8988T (cell line): Measurements from ENCODE around the gene JAKMIP1.
"Not testable (repeated sequence)": the region's sequence is repeated elsewhere in the genome, so short reads cannot be mapped to it uniquely, and the experiment has no call there.

Experiments used
- DNase-seq: peaks from one replicate; pipeline ENCODE4 v3.0.0; 2011

The JAKMIP1 gene

DNA sequence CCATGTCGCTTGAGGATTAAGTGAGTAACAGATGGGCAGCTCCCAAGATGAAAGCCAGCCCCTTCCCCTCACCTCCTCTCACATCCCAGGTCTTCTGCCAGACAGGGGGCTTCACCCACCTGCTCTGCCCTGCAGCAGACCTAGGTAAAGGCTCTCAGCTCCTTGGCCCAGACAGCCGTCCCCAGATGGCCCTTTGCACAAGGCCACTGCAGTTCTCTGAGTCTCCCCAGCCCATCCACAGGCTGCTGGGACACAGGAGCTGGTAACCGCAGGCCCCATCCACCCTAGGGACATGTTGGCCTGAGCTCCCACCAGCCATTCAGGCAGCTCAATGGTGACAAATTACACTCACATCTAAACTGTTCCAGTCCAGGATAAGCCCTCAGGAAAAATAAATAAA is 197.4 kb downstream of the JAKMIP1 start:
- DNase-seq = no peak

DNA sequence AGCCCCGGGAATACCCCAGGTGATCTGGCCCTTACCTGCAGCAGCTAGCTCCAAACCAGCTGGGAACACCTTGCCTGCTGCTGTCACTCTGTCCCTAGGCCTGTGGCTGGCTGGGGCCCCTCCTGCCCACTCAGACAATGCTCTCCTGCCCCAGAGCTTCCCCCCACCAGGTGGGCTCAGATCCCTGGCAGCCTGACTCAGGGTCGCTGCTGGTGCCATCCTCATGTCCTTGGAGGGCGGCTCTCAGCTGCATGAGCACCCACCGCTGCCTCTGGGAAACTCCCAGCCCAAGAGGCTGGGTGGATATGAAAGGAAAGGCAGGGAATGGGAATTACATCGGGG is 197.9 kb downstream of the JAKMIP1 start:
- DNase-seq = no peak

DNA sequence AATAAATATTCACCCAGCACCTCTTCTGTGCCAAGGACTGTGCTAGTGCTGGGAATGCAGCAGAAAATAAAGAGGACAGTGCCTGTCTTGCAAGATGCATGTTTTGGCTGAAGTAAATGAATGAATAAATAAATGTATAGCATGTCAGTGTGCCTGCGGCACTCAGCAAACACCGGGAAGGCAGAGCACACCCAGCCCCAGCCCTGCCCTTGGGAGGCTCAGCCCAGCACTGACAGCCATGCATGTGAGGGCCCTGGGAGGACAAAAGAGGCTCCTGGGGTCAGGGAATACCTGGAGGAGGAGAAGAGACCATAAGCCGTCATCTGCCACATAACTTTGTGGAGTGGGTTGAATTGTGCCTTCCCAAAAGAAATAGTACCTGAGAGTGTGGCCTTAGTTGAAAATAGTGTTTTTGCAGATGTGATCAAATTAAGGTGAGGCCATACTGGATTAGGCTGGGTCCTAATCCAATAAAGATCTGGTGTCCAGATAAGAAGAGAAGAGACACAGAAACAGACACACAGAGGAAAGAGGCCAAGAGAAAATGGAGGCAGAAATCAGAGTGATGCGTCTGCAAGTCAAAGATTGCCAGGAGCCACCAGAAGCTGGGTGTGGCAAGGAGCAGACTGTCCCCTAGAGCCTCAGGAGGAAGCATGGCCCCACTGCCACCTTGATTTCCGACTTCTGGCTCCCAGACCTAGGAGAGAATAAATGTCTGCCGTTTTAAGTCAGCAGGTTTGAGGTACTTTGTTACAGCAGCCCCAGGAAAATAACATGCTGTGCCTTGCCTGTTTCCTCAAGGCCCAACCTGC is 198.5 kb downstream of the JAKMIP1 start:
- DNase-seq = no peak

GRCh38 chr4:5999830-6000365 is 200.5 kb downstream of the JAKMIP1 start:
- DNase-seq = no peak

DNA sequence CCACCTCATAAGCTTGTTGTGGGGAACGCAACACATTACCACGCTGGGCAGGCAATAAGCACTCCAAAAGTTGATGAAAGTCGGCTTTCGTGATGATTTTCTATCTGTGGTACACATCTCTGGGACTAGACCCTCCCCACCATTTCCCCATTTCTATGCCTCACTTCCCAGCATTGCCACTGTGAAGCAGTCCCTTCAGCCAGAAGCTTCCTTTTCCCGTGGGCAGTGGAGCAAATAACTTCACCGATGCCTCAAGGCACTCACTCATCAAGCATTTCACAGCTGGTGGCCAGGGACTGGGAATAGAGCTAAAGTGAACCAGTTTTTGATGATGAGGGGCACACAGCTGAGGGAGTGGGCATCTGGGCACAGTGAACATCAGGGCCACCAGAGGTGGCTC is 201.0 kb downstream of the JAKMIP1 start:
- DNase-seq = no peak

GRCh38 chr4:5998333-5998936 is 201.9 kb downstream of the JAKMIP1 start:
- DNase-seq = peak; percentile 73

DNA sequence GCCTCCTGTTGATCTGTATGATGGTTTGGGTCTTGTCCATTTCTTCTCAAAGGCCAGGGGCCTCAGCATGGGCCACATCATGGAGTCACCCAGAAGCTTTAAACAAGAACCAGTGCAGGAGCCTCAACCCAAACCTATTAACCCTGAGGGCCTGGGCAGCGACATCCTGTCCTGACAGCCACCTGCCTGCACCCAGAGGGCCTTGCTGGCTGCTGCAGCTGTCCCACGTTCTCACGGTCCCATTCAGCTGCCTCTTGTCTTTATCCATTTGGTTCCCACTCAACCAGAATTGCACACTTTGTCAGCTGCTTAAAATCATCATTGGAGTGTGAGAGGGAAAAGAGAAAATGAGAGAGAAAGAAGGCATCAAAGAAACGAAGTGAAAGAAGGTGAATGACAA is 203.7 kb downstream of the JAKMIP1 start:
- DNase-seq = no peak

DNA sequence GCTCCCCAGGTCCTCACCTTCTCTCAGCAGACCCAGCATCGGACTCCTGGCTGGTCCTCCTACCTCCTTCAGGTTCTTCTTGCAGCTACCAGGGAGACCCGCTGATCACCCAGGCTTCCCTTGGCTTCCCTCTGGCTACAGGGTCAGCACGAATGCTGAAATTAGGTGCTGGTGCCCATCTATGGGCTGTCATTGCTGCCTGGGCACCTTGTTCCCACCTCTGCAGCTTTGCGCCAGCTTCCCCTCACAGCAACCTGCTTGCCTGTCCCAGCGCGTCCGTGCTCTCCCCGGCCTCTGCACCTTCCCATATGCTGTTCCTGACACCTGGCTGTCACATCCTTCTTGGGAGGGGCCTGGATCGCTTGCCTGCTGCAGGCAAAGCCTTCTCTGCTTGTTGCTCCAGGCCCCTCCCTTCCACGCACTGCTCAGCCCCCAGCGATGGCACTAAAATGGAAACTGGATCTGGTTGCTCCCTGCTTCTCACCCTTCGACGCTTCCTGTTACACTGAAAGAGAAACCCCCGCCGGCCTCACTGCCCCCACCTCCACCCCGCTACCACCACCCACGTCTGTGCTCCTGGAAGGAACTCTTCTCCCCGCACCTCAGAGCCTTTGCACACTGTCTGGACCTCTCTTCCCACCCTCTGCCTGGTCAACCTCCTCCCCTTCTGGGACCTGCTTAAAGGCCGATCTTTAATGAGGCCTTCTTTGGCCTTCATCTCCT is 204.3 kb downstream of the JAKMIP1 start:
- DNase-seq = no peak

GRCh38 chr4:5993876-5994811 is 206.2 kb downstream of the JAKMIP1 start:
- no peak for DNase-seq

DNA sequence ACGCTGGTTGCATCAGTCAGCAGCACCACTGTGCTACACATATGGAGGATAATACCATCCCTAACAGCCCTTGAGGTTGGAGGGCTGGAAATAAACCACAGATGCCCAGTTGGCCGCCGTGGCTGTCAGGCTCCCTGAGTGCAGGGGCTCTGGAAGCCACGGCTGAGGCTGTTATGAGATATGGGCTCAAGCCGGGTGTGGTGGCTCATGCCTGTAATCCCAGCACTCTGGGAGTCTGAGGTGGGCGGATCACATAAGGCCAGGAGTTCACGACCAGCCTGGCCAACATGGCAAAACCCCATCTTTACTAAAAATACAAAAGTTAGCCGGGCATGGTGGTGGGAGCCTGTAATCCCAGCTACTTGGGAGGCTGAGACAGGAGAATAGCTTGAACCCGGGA is 207.0 kb downstream of the JAKMIP1 start:
- DNase-seq = not testable (repeated sequence)

DNA sequence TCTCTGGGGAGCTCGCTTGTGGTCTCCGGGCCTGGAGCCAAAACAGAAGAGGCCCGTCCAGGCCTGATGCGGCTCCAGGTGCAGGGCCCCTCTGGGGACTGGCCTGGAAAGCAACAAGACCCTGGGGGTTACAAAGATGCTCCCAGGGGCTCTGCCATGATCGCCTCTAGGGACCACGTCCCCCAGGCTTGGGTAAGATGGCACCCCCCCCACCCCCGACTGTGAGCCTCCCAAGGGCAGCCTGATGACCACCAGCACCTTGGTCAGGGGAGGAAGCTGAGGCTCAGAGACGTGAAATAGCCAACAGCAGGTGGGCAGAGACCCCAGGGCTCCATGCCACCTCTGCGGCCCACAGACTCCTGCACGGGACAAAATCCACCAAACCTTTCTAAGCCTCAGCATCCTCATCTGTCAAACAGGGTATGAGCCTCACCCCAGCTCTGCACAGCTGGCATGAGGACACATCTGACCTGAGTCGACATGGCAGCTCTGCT is 207.5 kb downstream of the JAKMIP1 start:
- DNase-seq = no peak

- no peak for DNase-seq
Measured at GRCh38 chr4:5992171-5992827, 208.1 kb downstream of the JAKMIP1 start.

DNA sequence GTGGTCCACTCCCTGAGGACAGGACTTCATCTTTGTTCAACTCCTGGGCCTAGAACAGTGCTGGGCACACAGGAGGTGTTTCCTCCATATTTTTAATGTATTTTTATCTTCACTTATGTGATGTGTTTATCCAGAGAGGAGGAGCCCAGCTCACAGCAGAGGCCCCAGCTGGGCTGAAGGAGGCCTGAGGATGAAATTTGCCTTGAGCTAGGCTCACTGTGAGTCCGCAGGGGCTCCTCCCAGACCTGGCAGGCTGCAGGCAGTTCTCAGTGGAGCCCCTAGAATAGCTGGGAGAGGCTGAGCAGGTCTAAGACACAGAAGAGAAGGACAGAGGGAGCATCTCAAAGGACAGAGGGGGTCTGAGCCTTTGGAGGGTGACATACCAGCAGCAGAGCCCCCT is 208.9 kb downstream of the JAKMIP1 start:
- no peak for DNase-seq

DNA sequence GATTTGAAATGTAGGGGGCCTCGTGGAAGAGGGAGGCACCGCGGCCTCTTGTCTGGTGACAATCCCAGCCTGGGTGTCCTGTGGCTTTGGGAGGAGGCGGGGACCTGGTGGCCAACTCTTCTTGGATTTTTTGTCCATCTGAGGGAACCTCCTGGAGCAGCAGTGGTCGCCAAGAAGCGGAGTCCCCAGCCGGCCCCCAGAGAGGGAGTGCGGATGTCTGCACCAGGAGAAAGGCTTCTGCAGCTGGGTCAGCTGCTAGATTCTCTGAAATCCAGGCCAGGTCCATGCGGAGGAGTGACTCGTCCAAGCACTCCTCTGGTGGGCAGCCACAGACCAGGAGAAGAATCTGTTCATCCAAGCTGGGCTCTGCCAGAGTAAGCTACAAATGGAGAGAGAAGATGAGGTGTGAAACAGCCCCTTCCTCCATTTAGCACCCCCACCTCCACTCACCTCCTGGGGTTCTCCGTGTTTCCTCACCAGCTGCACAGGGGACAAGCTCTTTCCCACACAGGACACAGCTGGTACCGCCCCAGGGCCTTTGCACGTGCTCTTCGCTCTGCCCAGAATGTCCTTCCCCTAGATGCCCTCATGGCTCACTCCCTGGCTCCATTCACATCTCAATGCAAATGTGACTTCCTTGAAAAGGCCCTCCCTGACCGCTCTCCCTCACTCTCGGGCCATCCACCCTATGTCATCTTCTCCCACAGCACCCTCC is 209.7 kb downstream of the JAKMIP1 start:
- no peak for DNase-seq

DNA sequence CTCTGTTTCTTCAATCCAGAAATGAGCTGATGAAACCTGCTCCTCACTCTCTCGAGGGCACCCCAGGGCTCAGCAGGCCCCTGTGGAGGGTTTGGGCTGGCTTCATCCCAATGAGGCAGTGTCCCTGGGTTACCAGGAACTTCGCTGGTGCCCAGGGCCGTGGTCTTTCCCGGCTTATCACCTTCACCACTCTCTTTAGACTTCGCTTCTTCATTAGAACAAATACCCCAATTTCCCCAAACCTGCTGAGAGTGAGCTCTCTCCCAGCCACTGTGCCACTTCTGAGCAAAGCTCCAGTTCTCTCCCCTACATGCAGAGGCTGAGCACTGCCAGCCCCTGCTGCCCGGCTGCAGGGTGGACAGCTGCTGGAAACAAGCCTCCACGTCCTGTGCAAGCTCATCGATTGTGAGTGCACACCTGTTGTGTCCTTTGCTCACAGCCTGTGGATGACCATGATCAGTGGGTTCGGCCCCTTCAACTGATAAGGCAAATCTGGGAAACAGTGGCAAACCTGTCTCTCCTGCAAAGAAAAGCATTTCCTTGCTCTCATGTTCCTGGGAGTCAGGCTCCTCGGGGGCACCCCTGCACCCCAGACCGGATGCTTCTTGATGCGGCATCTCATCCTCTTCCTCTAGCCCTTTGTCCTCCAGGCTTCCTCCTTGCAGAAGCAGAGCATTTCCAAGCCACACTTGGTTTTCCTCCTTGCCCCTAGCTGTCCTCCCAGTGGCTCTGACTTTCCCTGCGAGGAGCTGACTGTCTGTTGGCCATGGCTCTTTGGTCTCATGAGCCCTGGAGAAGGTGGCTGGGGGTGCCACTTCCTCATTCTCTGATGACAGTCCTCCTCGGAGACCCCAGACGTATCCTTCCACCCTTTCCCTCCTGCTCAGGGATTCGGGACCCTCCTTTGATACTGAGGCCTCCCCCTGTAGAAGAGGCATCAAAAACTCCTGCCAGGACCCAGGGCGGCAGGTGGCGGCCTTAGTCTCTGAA is 210.8 kb downstream of the JAKMIP1 start:
- no peak for DNase-seq

GRCh38 chr4:5988086-5988845 is 212.1 kb downstream of the JAKMIP1 start:
- no peak for DNase-seq

GRCh38 chr4:5984843-5985242 is 215.5 kb downstream of the JAKMIP1 start:
- no peak for DNase-seq

DNA sequence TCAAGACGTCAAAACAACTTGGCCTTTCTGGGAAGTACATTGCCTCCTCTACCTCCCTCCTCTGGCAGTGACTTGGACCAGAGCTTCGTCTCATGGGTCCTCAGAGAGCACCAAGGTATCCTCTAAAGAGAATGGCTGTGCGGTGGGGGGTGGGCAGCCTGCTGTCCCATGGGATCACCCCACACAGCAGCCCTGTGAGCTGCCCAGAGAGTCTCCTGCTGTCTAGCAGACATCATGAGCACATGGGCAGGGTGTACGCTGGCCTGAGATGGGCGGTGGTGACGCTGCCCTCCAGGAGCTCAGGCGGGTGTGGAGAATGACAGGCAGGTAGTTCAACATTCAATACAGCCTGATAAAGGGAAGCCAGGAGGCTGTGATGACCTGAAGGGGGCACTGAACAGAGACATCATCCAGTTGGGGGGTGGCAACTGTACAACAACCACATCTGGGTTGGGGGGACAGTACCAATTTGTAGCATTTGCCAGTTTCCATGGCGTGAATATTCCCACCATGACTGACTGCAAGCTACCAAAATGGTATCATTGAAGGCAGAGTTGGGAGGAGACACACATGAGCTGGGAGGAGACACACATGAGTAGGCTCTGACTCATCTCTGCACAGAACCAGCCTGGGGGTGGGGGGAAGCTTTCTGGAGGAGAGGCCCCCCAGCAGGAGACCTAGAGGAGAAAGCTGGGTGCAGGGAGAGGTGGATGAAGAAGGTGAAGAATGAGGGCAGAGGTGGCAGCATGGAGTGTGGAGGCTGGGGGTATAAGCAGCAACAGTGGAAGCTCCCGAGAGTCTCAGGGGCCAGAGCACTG is 218.0 kb downstream of the JAKMIP1 start:
- DNase-seq = no peak
